GM18508 (cell line): Measurements from ENCODE around the gene CA10.
A peak's percentile ranks its signal among the peaks of the same experiment; 100 is the strongest.

Experiments
- ATAC-seq: cut with Tn5 transposase; IDR thresholded peaks from one replicate; pipeline ENCODE4 v1.9.1; 2021; ENCODE audit warnings: moderate number of reproducible peaks; ENCODE audit not compliant: insufficient read depth, unreplicated experiment

Gene CA10

GRCh38 chr17:51904379-51904778 lies 254.1 kb downstream of the CA10 start:
- no peak for ATAC-seq

DNA sequence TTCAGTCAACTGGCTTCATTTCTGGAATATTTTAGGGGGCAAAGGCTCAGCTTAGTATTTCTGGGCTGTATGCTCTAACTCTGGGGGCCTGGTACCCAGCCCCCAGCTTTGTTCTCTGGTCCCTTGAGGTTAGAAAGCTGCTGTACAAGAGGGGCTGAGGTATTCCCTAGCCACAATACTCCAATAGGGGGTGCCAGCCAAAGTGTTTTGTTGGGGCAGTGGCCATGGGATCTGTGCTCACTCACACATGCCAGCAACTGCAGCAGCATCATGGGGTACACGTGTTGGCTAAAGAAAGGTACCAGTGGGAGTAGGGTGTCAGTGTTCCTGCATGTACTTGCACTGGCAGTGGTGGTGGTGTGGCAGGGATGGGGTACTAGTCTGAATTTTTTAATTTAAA lies 257.3 kb downstream of the CA10 start:
- ATAC-seq, result no peak

GRCh38 chr17:51891936-51892335 lies 266.6 kb downstream of the CA10 start:
- no peak for ATAC-seq

DNA sequence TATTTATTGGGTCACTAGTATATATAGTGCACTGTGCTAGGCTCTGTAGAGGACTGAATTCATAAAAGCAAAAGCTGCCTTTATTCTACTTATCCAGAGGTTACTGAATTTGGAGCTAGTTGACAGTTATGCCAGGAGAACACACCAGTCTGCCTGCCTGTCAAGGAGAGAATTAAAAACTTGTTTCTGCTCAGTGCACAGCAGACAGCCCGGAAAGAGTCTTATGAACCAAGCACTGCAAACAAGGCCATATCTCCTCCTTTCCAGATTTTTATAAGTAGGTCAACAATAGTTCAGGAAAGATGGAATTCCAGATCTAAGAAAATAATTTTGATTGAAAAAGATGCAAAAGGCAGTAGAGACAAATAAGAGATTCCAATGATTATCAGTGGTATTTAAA lies 267.8 kb downstream of the CA10 start:
- no peak for ATAC-seq

DNA sequence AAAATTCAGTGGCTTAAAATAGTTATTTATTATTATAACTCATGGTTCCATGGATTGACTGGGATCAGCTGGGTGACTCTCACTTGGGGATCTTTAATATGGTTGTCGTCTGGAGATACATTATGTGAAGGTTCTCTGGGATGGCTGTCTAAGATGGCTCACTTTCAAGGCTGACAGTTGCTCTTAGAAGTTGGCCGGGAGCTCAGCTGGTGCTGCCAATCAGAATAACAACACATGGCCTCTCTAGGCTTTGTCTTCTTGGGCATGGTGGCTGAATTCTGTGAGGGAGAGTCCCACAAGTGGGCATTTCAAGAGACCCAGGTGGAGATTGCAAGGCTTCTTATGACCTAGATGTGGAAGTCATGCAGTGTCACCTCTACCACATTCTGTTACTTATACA lies 269.7 kb downstream of the CA10 start:
- ATAC-seq, result no peak

- ATAC-seq, result no peak
Measured at GRCh38 chr17:51876986-51877385, 281.5 kb downstream of the CA10 start.

- ATAC-seq, result no peak
Measured at GRCh38 chr17:51873302-51873701, 285.2 kb downstream of the CA10 start.

DNA sequence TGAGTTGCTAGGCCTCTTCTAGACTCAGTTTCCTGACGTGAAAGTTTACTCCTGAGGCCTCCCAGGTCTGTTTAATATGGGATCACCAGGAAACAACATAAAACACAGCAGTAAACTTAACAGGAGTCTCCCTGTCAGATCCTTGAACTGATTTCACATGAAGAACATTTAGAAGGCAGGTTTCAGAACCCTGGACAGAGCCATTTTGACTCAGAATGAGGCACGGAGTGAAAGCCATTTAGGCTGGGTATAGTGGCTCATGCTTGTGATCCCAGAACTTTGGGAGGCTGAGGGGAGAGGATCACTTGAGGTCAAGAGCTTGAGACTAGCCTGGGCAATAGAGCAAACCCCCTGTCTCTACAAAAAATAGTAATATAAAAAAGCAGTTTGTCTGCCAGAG lies 289.1 kb downstream of the CA10 start:
- ATAC-seq, result no peak

GRCh38 chr17:51860954-51861561 lies 297.5 kb downstream of the CA10 start:
- peak; percentile 52 for ATAC-seq

- no peak for ATAC-seq
Measured at GRCh38 chr17:51857052-51857597, 301.4 kb downstream of the CA10 start.

- no peak for ATAC-seq
Measured at GRCh38 chr17:51855806-51856205, 302.7 kb downstream of the CA10 start.

DNA sequence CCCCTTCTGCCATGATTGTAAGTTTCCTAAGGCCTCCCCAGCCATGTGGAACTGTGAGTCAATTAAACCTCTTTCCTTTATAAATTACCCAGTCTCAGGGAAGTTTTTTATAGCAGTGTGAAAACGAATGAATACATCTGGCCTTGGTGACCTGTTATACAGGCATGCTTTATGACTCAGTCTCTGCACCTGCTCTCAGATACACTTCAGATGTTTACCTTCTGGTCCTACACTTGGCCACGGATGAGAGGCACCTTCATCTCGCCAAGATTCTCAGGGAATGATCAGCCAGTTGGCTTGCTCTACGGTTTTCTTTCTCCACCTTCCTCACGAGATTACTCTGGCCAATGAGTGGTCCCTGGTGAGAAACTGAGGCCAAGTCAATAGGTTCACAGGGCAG lies 304.7 kb downstream of the CA10 start:
- ATAC-seq, result no peak

DNA sequence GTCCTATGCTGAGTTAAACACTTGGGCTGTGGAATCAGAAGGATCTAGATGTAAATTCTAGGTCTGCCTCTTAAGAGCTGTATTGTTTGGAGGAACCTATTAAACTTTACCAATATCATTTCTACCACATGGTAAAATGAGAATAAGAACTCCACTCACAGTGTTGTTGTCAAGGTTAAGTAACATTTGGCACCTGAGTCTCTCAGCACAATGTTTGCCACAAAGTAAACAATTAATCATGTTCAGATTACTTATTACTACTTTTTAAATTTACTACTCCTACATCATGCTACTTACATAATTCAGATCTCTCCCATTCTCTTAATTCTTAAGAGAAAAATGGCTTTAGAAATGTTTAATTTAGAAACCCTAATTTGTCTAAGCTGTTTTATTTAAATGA lies 305.9 kb downstream of the CA10 start:
- no peak for ATAC-seq

GRCh38 chr17:51850201-51850600 lies 308.3 kb downstream of the CA10 start:
- ATAC-seq, result no peak

DNA sequence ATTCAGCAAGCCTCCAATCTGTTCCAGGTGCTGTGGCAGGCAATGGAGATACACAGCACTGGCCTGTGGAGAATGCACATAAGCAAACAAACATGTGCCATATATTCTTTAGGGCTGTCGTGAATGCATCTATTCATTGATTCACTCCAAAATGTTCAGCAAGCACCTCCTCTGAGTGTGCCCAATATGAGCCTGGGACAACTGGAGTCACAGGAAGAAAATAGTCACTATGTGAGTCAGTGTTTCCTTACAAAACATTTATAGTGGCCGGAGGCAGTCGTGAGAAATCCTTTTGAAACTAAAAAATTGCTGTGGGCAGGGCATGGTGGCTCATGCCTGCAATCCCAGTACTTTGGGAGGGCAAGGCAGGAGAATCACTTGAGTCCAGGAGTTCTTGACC lies 310.1 kb downstream of the CA10 start:
- no peak for ATAC-seq

DNA sequence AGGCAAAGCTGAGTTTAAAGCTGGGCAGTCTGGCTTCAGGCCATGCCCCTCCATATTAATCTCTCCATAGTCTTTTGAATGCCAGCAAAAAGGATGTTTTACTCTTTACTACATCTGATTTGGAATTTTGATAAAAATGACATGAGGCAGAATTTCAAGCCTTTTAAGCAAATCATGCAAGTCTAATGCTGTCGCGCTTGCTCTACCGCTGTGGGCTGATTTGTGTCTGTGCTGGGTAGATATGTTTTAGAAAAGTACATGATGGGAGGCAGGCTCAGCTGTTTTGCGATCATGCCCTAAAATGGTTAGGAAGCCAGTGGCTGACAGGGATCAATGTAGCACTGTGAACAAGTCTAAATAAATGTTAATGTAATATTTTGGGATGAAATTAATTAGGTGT lies 311.9 kb downstream of the CA10 start:
- ATAC-seq, result no peak

- no peak for ATAC-seq
Measured at GRCh38 chr17:51845776-51846175, 312.7 kb downstream of the CA10 start.

DNA sequence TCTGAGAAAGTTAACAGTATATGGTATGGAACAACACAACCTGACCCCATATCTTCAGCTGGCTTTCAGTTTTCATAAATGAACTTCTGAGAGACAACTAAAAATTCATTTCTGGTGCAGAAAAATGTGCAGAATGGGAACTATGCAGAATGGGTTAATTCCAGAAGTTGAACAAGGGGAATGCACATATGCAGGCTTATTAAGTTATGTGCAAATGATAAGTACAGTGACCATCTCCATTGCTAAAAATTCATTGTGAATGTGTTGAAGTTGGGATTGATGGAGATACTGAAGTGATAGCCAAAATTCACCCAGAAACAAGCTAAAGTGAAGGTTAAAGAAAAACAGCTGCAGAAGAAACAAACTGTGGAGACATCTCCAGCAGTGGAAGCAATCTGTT lies 315.8 kb downstream of the CA10 start:
- no peak for ATAC-seq

GRCh38 chr17:51841669-51842068 lies 316.8 kb downstream of the CA10 start:
- ATAC-seq, result no peak

DNA sequence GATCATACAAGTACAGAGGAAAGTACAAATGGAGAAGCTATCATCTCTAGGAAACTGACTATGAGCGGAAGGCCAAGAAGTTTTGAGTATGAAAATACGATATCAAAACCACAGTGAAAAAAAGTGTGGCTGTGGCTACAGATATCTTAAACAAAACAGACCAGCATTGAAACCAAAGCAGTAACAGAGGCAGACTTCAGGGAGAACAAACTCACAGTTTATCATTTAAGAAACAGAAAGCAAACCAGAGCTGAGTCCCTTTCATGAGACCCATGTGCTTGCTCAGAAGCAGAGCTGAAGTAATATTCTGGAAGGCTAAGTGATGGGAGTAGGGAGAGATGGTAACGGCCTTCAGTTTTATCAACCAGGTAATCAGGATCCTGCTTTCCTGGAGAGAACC lies 317.8 kb downstream of the CA10 start:
- ATAC-seq, result no peak

DNA sequence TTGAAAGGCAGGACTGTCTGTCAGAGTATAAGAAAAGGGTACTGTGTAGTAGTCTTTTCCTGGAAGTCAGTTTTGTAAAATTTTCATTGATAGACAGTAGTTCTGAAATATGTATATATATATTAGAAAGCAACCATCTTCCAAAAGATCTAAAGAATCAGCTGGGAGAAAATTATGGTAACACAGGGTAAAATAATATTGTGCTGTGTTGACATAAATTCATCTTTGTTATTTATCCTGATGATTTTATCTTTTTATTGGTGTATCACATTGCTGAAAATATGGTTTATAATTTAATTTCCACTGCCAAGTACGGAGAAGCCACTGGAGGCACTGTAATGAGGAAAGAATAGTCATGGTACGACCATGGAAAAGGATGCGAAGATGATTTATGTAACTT lies 324.9 kb downstream of the CA10 start:
- ATAC-seq, result no peak

DNA sequence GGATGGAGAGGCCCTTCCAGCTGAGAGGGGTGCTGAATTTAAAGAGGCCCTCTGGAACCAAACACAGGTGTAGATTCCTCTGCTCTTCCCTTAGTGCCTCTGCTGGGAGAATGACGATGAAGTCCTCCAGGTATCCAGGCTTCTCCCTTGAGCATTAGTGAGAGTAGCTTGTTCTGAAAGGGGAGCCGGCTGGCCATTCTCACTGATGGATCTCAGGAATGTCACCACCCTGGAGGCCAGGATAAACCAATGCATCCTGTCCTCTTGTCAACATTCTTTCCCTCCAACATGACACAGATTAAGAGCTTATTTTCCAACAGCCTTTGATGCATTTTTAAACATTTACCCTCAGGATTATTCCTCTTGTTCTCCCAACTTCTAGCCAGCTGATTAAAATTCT lies 325.5 kb downstream of the CA10 start:
- no peak for ATAC-seq

DNA sequence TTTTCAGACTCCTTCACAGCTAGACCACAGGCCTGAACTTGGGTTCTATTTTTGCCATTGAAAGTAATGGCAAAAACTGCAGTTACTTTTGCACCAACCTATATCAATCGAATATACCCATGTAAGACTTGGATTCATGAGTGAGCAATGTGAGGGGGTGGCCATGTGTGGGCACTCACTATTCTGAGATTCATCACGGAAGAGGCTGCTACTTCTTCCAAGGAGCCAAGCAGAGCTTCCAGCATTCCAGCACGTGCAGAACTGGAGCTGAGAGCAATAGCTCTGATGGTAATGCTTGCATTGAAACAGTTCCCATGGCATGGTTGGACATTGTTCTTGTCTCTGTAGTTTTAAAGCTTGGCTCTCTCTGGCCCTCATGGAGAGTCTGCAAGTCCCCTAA lies 327.6 kb downstream of the CA10 start:
- no peak for ATAC-seq
